Measurements from ENCODE around the gene CAMK1D.

The CAMK1D gene

GRCh38 chr10:12547301-12547771 is 198.0 kb downstream of the CAMK1D start:
- no peak overlapping the region for H3K4me3 ChIP-seq (ENCODE audit: low read depth, low read length)
- ChIA-PET POLR2A (no interaction called here), CTCF (interaction anchor here (1.3 kb wide), 1 partner anchor 283 kb away, joined by 3 read pairs; no protein-coding TSS in a partner anchor)
- DNase-seq (ENCODE audit: low read depth, low spot score), result no peak
- no peak for TF ChIP-seq CTCF (IDR thresholded peaks at IDR 0.05; ENCODE audit: insufficient read depth, low read length, missing control alignments)

- no peak overlapping the region for H3K4me3 ChIP-seq (ENCODE audit: low read depth, low read length)
- no peak for DNase-seq (ENCODE audit: low read depth, low spot score)
- no peak for TF ChIP-seq CTCF (IDR thresholded peaks at IDR 0.05; ENCODE audit: insufficient read depth, low read length, missing control alignments)
- CTCF ChIA-PET, result no interaction called here
- POLR2A ChIA-PET, result no interaction called here
These were observed 199.9 kb downstream of the CAMK1D start for GRCh38 chr10:12549297-12549696.

DNA sequence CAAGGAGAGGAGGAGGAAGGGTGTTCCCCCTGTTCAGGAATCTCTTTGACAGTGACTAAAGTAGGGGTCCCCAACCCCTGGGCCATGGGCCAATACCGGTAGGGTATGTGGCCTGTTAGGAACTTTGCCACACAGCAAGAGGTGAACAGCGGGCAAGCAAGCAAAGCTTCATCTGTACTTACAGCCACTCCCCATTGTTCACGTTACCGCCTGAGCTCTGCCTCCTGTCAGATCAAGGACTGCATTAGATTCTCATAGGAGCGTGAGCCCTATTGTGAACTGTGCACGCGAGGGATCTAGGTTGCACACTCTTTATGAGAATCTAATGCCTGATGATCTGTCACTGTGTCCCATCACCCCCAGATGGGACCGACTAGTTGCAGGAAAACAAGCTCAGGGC is 201.6 kb downstream of the CAMK1D start:
- POLR2A ChIA-PET, result no interaction called here

GRCh38 chr10:12556039-12556438 is 206.7 kb downstream of the CAMK1D start:
- TF ChIP-seq CTCF (IDR thresholded peaks at IDR 0.05; ENCODE audit: insufficient read depth, low read length, missing control alignments), result no peak
- DNase-seq (ENCODE audit: low read depth, low spot score), result no peak
- H3K4me3 ChIP-seq (ENCODE audit: low read depth, low read length), result no peak overlapping the region
- POLR2A ChIA-PET, result no interaction called here
- CTCF ChIA-PET, result no interaction called here

More for the DNA sequence above, 201.6 kb downstream of the CAMK1D start:
- no peak for DNase-seq (ENCODE audit: low read depth, low spot score)
- CTCF ChIA-PET, result interaction anchor here (1.8 kb wide), 1 partner anchor 10 kb away, joined by 4 read pairs; no protein-coding TSS in a partner anchor
- TF ChIP-seq CTCF (IDR thresholded peaks at IDR 0.05; ENCODE audit: insufficient read depth, low read length, missing control alignments), result no peak
- no peak overlapping the region for H3K4me3 ChIP-seq (ENCODE audit: low read depth, low read length)

GRCh38 chr10:12559578-12560178 is 210.3 kb downstream of the CAMK1D start:
- H3K4me3 ChIP-seq (ENCODE audit: low read depth, low read length), result no peak overlapping the region
- ChIA-PET POLR2A (no interaction called here), CTCF (no interaction called here)
- DNase-seq (ENCODE audit: low read depth, low spot score), result no peak
- no peak for TF ChIP-seq CTCF (IDR thresholded peaks at IDR 0.05; ENCODE audit: insufficient read depth, low read length, missing control alignments)

DNA sequence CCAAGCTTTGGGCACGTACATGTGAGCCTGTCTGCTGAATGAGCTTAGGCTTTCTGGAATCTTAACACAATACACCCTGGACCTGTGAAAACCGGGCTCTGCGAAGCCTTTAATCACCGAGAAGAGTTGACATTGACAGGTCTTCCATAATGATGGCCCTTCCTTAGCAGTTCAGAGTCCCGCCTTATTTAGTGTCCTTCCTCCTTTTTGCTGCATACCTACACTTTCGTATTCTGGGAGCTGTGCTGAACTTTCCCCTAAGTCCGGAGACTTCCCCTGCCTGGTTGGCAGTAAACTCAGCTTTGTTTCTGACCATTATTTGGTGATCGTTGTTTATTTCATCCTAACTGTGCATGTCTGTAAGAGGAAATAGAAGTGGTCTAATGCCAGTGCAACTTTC is 212.0 kb downstream of the CAMK1D start:
- ChIA-PET POLR2A (no interaction called here), CTCF (no interaction called here)
- DNase-seq (ENCODE audit: low read depth, low spot score), result no peak
- no peak overlapping the region for H3K4me3 ChIP-seq (ENCODE audit: low read depth, low read length)
- TF ChIP-seq CTCF (IDR thresholded peaks at IDR 0.05; ENCODE audit: insufficient read depth, low read length, missing control alignments), result no peak
